ENCODE measurements around the gene PRPF40A.
"Not testable (repeated sequence)": the region's sequence is repeated elsewhere in the genome, so short reads cannot be mapped to it uniquely, and the experiment has no call there.

DNA sequence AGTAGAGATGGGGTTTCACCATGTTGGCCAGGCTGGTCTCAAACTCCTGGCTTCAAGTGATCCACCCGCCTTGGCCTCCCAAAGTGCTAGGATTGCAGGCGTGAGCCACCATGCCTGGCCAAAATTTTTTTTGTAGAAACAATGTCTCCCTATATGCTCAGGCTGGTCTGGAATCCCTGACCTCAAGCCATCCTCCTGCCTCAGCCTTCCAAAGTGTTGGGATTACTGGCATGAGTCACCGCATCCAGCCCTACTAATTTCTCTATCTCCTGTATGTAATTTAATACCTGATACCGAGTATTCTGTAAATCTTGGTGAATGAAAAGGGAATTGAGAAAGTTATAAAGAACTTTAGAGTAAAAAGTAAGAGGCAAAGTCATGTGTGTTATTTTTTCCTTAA lies 30.5 kb upstream of the PRPF40A start:
- not testable (repeated sequence) for TF ChIP-seq POLR2AphosphoS5 (IDR thresholded peaks at IDR 0.05; ENCODE audit: low read depth, low read length); POLR2A (IDR thresholded peaks at IDR 0.05; ENCODE audit: low read depth, low read length); TAF1 (IDR thresholded peaks at IDR 0.05; ENCODE audit: borderline replicate concordance, low read depth, low read length)

All from GM12892 (cell line).